GM18499 (cell line): ENCODE results near the gene DDI2.
"Not testable (repeated sequence)": the region's sequence is repeated elsewhere in the genome, so short reads cannot be mapped to it uniquely, and the experiment has no call there.

ENCODE experiments used
- ATAC-seq: cut with Tn5 transposase; IDR thresholded peaks from one replicate; pipeline ENCODE4 v1.9.1; 2021; ENCODE audit warnings: moderate number of reproducible peaks; ENCODE audit not compliant: insufficient read depth, unreplicated experiment

The DDI2 gene

DNA sequence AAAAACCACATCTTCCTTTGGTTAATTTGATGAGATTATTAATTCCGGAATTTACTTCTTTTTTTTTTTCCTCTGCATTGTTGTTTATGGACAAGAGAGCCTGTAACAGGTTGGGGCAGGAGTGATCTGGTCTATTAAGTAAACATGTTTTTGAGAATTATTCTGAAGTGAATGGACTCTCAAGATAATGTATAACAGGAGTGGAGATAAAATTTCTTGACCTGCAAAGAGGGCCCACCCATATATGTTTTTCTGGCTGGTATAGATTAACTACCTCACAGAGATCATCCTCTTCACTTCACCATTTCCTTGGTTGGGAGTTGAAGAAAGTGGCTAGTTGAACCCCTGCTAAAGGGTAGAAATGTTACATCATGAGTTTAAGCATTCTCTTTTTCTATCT lies 10.7 kb downstream of the DDI2 start:
- no peak for ATAC-seq

GRCh38 chr1:15633756-15634420 lies 16.6 kb downstream of the DDI2 start:
- ATAC-seq: no peak

- ATAC-seq: no peak
Measured at GRCh38 chr1:15636436-15636835, 19.2 kb downstream of the DDI2 start.

GRCh38 chr1:15637826-15638225 lies 20.6 kb downstream of the DDI2 start:
- no peak for ATAC-seq

GRCh38 chr1:15639262-15639661 lies 22.0 kb downstream of the DDI2 start:
- ATAC-seq: no peak

GRCh38 chr1:15639931-15640330 lies 22.7 kb downstream of the DDI2 start:
- ATAC-seq: no peak

- no peak for ATAC-seq
Measured at GRCh38 chr1:15640667-15641066, 23.4 kb downstream of the DDI2 start.

DNA sequence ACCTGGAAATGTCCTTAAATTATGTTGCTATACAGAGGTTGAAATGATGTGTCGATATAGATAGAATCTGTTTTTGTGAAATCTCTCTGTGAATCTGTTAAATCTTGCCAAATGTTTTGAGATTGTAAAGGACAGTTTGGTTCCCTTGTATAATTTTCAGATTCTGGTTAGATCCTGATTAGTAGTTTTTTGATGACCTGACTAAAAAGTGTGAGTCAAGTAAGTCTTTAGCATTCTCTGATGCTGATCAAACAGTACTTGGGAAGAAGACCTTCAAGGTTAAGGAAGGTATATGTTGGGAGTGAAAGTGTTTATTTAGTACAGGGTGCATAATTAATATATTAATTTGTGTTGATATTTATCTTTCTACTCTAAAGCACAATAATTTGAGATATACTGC lies 32.7 kb downstream of the DDI2 start:
- ATAC-seq: no peak

DNA sequence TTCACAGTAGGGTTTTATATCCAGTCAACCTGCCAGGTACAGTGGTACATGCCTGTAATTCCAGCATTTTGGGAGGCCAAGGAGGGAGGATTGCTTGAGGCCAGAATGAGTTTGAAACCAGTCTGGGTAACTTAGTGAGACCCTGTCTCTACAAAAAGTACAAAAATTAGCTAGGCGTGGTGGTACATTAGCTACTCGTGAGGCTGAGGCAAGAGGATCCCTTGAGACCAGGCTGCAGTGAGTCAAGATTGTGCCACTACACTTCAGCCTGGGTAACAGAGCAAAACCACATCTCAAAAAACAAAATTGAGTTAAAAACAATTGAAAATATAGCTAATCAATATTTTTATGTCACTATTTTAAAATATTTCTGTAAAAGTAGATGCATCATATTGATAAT lies 33.2 kb downstream of the DDI2 start:
- no peak for ATAC-seq

DNA sequence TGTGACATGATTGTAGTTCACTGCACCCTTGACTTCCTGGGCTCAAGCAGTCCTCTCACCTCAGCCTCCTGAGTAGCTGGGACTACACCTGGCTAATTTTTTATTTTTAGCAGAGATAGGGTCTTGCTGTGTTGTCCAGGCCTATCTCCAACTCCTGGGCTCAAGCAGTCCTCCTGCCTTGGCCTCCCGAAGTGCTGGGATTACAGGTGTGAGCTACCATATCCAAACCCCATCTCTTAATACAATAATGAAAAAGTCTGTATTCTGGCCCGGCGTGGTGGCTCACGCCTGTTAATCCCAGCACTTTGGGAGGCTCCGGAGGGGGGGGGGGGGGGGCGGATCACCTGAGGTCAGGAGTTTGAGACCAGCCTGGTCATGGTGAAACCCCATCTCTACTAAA lies 34.9 kb downstream of the DDI2 start:
- ATAC-seq: not testable (repeated sequence)

DNA sequence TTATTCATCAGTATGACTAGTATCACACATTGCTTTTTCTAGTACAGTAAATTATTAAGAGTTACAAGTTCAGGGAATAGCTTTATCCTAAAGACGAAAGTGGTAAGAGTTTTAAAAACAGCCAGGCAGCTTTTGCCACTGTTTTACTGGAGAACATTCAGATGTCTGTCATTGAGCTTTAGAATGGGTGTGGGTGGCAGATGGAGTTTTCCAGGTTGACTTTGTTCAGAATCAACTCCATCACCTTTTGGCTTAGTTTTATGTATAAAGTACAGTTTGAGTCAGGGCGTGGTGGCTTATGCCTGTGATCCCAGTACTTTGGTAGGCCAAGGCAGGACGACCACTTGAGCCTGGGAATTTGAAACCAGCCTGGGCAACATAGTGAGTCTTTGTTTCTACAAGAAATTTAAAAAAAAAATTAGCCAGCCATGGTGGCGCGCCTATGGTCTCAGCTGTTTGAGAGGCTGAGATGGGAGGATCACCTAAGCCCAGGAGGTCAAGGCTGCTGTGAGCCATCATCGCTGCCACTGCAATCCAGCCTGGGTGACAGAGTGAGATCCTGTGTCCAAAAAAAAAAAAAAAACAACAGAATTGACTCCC lies 36.9 kb downstream of the DDI2 start:
- ATAC-seq: no peak

DNA sequence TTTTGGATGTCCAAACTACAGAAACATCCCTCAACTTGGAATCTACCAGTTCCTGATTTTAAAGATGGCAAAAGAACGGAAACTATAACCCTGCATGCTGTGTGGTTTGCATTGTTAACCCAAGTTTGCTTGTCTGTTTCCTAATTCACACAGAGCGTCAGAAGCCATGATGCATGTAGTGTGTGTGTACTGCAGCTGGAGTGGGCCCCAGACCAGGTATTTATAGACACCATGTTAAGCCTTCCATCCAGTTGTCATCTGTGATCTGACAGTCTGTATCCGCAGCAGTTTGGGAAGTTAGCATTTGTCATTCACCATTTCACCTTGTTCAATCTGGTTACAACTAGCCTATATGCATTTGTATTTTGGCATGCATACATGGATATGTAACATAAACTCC lies 39.2 kb downstream of the DDI2 start:
- no peak for ATAC-seq

DNA sequence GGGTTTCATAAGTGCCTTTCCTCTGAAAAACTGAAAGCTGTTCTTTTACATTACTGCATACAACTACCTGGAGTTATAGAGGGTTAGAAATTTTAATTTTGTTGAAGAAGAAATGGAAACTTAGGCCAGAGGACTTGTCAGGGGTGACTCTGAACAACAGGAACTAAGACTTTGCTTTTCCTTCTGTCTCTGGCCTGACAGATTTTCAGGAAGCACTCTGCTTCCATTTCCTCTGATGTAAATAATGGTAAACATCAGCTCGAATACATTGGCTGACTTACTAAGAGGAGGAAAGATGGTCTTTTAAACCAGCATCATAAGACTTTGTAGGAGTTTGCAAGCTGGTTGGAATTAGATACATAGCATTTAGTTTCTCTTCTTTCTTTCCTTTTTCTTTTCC lies 39.8 kb downstream of the DDI2 start:
- ATAC-seq: no peak

DNA sequence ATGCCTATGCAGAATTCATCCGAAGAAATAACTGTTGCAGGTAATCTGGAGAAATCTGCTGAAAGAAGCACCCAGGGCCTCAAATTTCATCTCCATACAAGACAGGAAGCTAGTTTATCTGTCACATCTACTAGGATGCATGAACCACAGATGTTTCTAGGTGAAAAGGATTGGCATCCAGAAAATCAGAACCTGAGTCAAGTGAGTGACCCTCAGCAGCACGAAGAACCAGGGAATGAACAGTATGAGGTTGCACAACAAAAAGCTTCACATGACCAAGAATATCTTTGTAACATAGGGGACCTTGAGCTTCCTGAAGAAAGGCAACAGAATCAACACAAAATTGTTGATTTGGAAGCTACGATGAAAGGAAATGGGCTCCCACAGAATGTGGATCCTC lies 42.9 kb downstream of the DDI2 start:
- ATAC-seq: no peak

GRCh38 chr1:15662477-15662876 lies 45.2 kb downstream of the DDI2 start:
- no peak for ATAC-seq

GRCh38 chr1:15663925-15664324 lies 46.7 kb downstream of the DDI2 start:
- ATAC-seq: no peak

GRCh38 chr1:15667362-15667761 lies 50.1 kb downstream of the DDI2 start:
- ATAC-seq: no peak

DNA sequence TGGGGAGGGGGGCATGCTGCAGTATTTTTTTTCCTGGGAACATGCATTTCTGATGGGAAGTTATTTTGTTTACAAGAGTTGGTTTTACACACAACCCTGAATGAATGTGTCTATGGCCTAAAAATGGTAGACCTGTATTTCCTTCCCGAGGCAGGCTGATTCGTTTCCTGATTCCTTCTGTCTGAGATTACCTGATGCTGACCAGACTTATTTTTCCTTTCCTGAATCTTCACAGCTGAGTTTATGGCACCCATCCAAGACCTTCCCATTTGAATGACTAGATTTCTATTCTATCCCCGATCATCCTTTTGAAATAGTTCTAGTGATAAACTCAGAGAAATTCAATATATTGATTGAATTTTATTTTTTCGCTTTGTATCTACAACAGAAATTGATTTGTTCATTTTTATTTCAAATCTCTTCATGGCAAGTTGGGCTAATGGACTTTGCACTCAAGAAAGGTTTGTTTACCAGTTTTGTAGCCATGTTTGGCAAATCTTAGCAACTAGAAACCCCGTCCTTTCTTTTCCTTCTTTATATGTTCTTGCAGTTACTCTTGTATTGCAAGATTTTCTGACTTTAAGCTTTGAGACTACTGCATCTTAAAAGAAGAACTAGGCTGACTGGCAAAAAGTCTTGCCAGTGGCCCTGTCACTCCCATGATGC lies 51.0 kb downstream of the DDI2 start:
- ATAC-seq: no peak

DNA sequence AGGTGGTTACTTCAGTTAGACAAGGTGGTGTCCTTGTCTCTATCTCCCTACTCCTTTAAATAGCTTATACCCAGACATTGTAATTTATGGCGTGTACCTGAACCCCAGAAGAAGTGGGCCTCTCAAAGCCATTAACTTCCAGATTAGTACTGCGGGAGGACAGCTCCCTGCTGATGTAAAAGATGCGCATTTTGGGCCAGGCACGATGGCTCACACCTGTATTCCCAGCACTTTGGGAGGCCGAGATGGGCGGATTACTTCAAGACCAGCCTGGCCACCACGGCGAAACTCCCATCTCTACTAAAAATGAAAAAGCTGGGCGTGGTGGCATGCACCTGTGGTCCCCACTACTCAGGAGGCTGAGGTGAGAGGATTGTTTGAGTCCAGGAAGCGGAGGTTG lies 51.8 kb downstream of the DDI2 start:
- no peak for ATAC-seq

GRCh38 chr1:15669864-15670263 lies 52.6 kb downstream of the DDI2 start:
- no peak for ATAC-seq

DNA sequence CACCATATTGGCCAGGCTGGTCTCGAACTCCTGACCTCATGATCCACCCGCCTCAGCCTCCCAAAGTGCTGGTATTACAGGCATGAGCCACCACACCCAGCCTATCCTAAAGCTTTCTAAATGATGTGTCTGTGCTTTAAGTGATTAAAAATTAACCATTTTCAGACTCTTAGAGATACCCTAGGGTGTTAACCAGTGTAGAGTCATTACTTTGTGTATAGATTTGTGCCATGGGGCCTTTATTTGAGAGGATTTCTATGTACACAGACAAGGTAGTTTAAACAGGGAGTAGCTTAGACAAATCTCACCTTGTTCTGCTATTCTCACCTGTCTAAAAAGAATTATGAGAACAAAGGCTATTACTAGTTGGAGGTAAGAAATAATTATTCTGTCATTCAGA lies 54.2 kb downstream of the DDI2 start:
- no peak for ATAC-seq
